HG03342 (cell line): ENCODE data around the gene APOBEC3B.
"Not testable (repeated sequence)": the region's sequence is repeated elsewhere in the genome, so short reads cannot be mapped to it uniquely, and the experiment has no call there.

Experiments used
- ATAC-seq: cut with Tn5 transposase; IDR thresholded peaks from one replicate; pipeline ENCODE4 v1.9.1; 2021; ENCODE audit warnings: mild to moderate bottlenecking, moderate library complexity; ENCODE audit not compliant: unreplicated experiment

Gene APOBEC3B

DNA sequence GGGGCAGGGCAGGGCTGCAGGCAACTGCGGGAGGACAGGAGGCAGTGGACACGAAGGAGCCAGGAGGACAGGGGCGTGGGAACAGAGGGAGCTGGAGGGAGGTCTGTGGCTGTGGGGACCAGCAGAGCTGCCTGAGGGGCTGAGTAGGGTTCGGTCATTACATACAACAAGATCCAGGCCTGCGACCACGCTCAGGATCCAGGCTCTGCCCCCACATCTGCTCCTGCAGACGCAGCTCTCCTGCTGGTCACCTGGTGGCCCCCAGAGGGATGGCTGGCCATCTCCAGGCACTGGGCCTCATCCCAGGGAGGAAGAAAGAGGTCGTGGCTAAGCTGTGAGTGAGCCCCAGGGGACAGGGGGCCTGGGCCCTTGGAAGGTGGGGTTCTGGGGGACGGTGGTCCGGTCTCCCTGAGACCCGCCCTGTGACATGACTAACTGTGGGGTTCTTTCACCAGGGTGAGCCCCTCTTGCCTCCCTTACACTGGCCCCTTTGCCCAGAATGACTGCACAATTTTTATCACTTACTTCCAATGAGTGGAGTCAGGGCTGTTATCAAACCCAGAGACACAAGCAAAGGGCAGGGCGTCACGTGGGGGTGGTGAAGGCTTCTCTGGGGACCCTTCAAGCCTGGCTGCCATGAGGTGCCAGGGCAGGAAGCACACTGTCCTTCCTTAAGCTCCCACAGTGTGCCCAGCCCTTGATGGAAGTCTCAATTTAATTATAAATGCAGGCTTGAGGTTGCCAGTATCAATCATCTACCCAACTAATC lies 31.4 kb upstream of the APOBEC3B start:
- ATAC-seq = no peak

GRCh38 chr22:38951734-38952133 lies 30.4 kb upstream of the APOBEC3B start:
- no peak for ATAC-seq

DNA sequence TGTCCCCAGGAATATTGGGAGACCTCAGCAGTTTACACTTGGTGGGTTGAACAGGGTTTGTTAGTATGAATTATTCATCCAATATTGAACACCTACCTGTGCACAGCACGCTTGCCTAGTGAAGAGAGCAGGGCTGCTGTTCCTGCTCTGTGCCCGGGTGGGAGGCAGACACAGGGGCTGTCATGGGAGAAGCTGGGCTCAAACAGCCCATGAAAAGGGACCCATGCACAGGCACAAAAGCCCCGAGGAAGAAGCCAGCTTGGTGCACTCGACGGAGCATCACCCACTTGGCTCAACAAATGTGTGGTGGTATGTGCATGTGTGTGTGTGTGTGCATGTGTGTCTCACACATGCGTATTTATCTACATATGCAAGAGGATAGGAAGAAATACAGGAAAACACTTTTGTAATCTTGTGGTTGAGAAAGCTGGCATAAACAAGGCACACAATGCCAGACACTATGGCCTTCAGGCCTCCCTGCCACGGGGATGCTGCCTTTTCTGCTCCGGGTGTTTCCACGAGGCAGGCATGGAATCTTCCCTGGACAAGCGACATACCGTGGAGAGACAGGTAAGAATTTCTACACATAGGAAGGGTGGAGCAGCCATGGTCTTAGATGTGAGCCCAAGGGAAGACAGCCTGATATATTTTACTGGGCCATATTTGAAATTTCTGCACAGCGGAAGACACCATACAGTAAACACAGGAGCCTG lies 29.7 kb upstream of the APOBEC3B start:
- ATAC-seq = no peak

DNA sequence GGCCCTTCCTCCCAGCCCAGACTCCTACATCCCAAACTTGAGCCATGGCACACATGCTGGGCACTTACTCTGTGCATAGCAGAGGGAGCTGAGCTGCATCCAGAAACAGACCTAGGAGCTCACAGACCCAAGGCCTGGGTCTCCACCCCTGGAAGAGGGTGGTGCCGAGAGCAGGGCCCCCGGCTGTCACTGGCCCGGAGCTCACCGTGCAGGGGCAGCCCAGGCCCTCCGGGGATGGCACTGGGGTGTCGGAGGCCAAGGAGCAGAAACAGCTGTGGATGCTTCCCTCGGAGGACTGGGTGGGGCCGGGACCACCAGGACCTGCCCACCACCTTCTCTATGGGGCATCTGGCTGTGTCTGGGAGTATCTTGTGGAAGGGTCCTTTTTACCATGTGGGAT lies 29.1 kb upstream of the APOBEC3B start:
- no peak for ATAC-seq

- peak; percentile 53 for ATAC-seq
Observed at GRCh38 chr22:38953577-38954413, 28.4 kb upstream of the APOBEC3B start.

- ATAC-seq = no peak
Observed at GRCh38 chr22:38954414-38955043, 27.6 kb upstream of the APOBEC3B start.

DNA sequence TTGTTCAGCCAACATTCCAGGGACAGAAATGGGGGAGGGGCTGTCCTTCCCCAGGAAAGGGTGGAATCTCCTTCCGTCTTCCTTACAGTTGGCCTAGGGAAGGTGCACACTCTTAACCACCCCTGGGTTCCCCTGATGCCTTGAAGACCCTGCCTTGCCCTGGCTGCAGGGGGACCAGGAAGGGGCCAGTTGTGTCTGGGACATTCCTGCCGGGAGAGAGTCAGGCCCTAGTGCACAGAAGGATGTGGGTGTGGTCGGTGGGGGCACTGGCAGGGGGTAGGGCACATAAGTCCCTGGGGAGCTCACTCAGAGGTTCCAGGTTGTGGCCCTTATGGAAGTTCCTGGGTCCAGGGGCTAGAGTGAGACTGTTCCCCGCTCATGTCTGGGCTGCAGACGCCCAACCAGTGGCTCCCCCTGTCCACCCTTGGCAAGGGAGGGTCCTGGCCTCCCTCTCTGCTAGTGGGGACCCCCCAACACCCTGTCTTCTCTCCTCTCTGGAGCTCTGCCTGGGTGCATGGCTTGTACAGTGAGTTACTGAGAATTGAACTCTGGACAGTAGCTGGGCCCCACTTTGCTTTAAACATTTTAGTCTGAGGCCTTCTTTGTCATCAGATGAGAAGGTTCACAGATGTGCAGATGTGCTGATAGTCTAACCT lies 26.8 kb upstream of the APOBEC3B start:
- ATAC-seq = no peak

DNA sequence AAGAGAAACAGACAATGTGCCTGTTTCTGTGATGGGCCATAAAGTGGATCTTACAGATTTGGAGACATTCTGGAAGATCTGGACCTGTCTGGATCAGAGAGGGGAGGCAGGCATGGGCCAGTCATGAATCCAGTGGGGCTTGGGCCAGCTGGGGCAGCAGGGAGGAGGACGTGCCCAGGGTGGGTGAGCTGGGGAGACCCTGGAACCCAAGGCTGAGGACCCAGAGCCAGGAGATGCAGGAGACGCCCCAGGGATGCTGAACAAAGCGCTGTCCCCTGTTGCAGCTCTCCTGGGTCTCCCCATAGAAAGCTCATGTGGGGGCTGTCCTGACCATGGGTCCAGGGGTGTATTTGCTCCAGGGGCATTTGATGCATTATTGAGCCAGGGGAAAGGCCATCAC lies 26.2 kb upstream of the APOBEC3B start:
- no peak for ATAC-seq

GRCh38 chr22:38956551-38956950 lies 25.6 kb upstream of the APOBEC3B start:
- ATAC-seq = no peak

DNA sequence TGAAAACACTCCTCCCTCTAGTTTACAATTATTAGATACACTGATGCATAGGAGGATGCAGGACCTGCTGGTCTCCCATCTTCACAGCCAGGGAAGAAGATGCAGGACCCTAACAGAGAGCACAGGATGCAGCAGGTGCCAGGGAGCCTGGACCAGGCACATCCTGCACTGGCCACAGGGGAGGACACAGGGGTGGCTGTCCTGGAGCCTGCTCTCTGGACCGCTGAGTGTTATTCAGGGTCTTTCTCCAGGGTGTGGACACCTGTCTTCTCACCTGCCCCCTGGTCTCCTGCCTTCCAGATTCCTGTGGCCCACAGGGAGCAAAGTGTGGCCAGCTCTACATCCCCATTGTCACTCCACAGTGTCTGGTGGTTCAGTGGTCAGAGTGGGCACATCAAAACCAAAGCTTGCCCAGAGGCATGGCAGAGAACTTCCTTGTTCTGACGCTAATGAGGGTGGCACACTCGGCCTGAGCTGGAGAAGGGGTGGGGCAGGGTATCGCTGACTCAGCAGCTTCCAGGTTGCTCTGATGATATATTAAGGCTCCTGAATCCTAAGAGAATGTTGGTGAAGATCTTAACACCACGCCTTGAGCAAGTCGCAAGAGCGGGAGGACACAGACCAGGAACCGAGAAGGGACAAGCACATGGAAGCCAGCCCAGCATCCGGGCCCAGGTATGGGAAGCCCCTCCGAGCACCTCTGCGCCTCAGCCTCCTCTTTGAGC lies 24.9 kb upstream of the APOBEC3B start, which contains the start of gene APOBEC3A:
APOBEC3A (plus strand) TSS at position 564 of the 725 bp plus-strand sequence; CDS start at position 647, 83 bp downstream.
- no peak for ATAC-seq

DNA sequence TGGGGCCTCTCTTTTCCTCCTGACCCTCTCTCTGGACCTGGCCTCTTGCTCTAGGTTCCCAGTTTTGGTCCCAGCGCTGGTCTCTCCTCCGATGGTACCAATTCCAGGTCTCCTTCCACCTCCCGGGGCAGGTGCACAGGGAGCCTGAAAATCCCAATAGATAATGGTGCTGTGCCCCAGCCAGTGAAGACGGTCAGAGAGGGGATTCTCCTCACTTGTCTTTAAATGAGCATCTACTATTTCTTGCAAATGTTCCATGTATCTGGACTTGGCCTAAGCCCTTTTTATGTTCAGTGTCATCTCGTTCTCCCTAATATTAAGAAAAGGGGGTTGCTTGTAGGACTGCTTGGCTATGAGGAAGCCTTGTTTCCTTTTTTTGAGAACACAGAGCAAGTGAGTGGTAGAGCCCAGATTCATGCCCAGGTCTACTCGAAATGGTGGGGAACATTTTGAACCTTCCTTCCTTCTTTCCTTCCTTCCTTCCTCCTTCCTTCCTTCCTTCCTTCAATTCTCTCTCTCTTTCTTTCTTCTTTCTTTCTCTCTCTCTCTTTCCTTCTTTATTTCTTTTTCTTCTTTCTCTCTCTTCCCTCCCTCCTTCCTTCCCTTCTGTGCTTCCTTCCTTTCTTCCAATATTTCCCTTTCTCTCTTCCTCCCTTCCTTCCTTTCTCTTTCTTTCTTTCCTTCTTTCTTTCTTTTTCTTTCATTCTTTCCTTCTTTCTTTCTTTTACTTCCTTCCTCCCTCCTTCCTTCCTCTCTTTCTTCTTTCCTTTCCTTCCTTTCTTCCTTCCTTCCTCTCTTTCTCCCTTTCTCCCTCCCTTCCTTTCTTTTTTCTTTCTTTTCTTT lies 24.1 kb upstream of the APOBEC3B start:
- ATAC-seq = no peak

- not testable (repeated sequence) for ATAC-seq
Observed at GRCh38 chr22:38958651-38958943, 23.6 kb upstream of the APOBEC3B start.

GRCh38 chr22:38959590-38959989 lies 22.6 kb upstream of the APOBEC3B start:
- no peak for ATAC-seq

GRCh38 chr22:38960673-38961072 lies 21.5 kb upstream of the APOBEC3B start:
- ATAC-seq = not testable (repeated sequence)

DNA sequence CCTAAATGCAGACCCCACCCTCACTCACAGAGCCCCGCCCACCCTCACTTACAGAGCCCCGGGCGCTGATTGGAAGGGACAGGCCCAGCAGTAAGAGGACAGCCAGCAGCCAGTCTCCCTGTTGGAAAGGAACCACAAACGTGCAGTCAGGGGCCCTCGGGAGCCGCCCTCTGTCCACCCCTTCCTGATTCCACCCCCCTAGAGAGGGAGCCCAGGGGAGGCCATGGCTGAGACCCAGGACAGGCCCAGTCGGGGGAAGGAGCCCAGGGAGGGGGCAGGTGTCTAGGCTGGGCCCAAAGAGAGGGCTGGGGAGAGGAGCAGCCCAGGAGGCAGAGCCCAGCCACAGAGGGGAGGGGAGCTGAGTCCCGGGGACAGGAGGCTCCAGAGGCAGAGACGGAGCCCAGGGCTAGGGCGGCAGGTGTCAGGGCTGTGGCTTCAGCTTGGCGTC lies 18.8 kb upstream of the APOBEC3B start:
- not testable (repeated sequence) for ATAC-seq

GRCh38 chr22:38963872-38964271 lies 18.3 kb upstream of the APOBEC3B start:
- no peak for ATAC-seq

DNA sequence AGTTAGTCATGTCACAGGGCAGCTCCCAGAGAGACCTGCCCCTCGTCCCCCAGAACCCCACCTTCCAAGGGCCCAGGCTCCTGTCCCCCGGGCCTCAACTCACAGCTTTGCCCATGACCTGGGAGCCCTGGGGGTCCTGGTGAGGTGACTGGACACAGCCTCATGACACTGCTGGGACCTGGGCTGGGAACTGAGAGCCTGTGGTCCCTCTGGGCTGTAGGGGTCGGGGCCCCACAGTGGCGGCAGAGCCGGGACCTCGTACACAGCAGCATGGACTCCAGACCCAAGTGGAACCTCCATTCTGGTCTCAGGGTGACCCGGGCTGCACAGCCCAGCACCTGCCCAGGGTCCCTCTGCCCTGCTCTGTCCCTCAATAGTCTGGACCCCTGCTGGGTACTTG lies 17.8 kb upstream of the APOBEC3B start:
- ATAC-seq = no peak

DNA sequence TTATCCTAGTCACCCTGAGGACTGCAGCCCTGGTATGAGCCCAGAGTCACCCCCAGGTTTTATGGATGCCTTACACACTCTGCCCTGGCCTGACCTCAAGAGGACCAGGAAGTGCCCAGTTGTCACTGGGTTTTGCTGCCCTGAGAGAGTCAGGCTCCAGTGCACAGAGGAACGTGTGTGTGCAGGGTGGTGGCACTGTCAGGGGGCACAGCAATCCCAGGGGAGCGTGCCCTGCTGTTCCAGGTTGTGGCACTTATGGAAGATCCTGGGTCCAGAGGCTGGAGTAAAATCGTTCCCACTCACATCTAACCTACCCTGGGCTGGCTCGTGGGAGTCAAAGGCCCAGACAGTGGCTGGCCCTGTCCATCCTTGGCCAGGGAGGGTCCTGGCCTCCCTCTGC lies 17.2 kb upstream of the APOBEC3B start:
- ATAC-seq = no peak
